Neural crest cell (in vitro differentiated cells): ENCODE measurements around the gene RPN1. TPM values are rescaled to one million over a fixed set of nuclear protein-coding genes. Genes with fewer than 3 reads are reported as not detected.

ENCODE experiments used
- DNase-seq: peaks from one replicate; pipeline ENCODE4 v3.0.0; 2021; ENCODE audit warnings: low read depth, mixed read lengths, low spot score
- H3K27ac Mint-ChIP-seq: one replicate; pipeline ENCODE4 v1.8.0; 2021; ENCODE audit warnings: mild to moderate bottlenecking, mixed read lengths; ENCODE audit not compliant: unreplicated experiment
- H3K27me3 Mint-ChIP-seq: 2 replicates; pipeline ENCODE4 v1.8.0; 2021; ENCODE audit warnings: low read depth, mild to moderate bottlenecking, mixed read lengths
- H3K36me3 Mint-ChIP-seq: 2 replicates; pipeline ENCODE4 v1.8.0; 2021; ENCODE audit warnings: low read depth, mild to moderate bottlenecking, mixed read lengths
- H3K4me1 Mint-ChIP-seq: 2 replicates; pipeline ENCODE4 v1.8.0; 2021; ENCODE audit warnings: mixed read lengths
- H3K4me3 Mint-ChIP-seq: one replicate; pipeline ENCODE4 v1.8.0; 2021; ENCODE audit warnings: mild to moderate bottlenecking, mixed read lengths
- H3K9me3 Mint-ChIP-seq: 2 replicates; pipeline ENCODE4 v1.8.0; 2021; ENCODE audit warnings: mixed read lengths
- CTCF ChIP-seq: fragments of 200-600 bp; sonication (generic); conservative IDR thresholded peaks from 2 replicates; pipeline ENCODE4 v1.5.0; 2021; ENCODE audit warnings: antibody characterized with exemption, mild to moderate bottlenecking
- total RNA-seq: library from RNA; stranded (reverse); gene quantifications from 2 replicates; pipeline ENCODE4 v1.2.1, GENCODE V29; 2021

RPN1 gene
- total RNA-seq, 1 donor from 2014 or later: 166 TPM

GRCh38 chr3:128573160-128573559 lies 77.5 kb downstream of the RPN1 start:
- no peak for TF ChIP-seq CTCF
- no peaks in the 10 kb centered on the region for H3K9me3 Mint-ChIP-seq
- H3K4me3 Mint-ChIP-seq: no peak overlapping the region
- H3K4me1 Mint-ChIP-seq: peaks cover 23% of the 10 kb centered on the region
- no peak overlapping the region for H3K27ac Mint-ChIP-seq
- DNase-seq: no peak
- H3K36me3 Mint-ChIP-seq: no peaks in the 10 kb centered on the region
- peaks cover 7% of the 10 kb centered on the region for H3K27me3 Mint-ChIP-seq

GRCh38 chr3:128572644-128573105 lies 77.9 kb downstream of the RPN1 start:
- no peaks in the 10 kb centered on the region for H3K36me3 Mint-ChIP-seq
- H3K4me3 Mint-ChIP-seq: no peak overlapping the region
- H3K9me3 Mint-ChIP-seq: no peaks in the 10 kb centered on the region
- DNase-seq: no peak
- no peak overlapping the region for H3K27ac Mint-ChIP-seq
- H3K27me3 Mint-ChIP-seq: peaks cover 7% of the 10 kb centered on the region
- H3K4me1 Mint-ChIP-seq: peaks cover 19% of the 10 kb centered on the region
- TF ChIP-seq CTCF: peak; percentile 49

GRCh38 chr3:128572013-128572412 lies 78.6 kb downstream of the RPN1 start:
- Mint-ChIP-seq H3K36me3 (no peaks in the 10 kb centered on the region), H3K9me3 (no peaks in the 10 kb centered on the region), H3K4me3 (no peak overlapping the region), H3K4me1 (peaks cover 16% of the 10 kb centered on the region), H3K27ac (no peak overlapping the region), H3K27me3 (peaks cover 7% of the 10 kb centered on the region)
- no peak for TF ChIP-seq CTCF
- no peak for DNase-seq

Other genes starting within 250 kb of the RPN1 start
- not detected in 2 replicates for gene DNAJB8, start 183.9 kb downstream of the RPN1 start, total RNA-seq
- gene GATA2, start 157.6 kb downstream of the RPN1 start, total RNA-seq: 0.30 and 0.52 TPM in 2 replicates
- 148 and 149 TPM in 2 replicates for gene RAB7A, start 75.4 kb upstream of the RPN1 start, total RNA-seq
- gene ACAD9, start 228.8 kb upstream of the RPN1 start, total RNA-seq: 60.2 and 60.6 TPM in 2 replicates